Epithelial cell of proximal tubule (primary cell): ENCODE results near the gene SKIC3. TPM values are rescaled to one million over a fixed set of nuclear protein-coding genes. Genes with fewer than 3 reads are reported as not detected.

Experiments used
- DNase-seq: peaks from one replicate; pipeline ENCODE4 v3.0.0-alpha.2; 2011; ENCODE audit warnings: low read depth
- H3K4me3 ChIP-seq: 2 replicates; pipeline ENCODE4 v1.5.1; 2011; ENCODE audit warnings: low read depth, mild to moderate bottlenecking, low read length
- CTCF ChIP-seq: conservative IDR thresholded peaks from 2 replicates; pipeline ENCODE4 v1.5.1; 2012; ENCODE audit warnings: low read depth, mild to moderate bottlenecking, low read length
- total RNA-seq: library from RNA; depleted of rRNA; stranded (reverse); fragments of >200 nt; gene quantifications from 2 replicates; pipeline ENCODE4 v1.2.3, GENCODE V29; 2015

The SKIC3 gene
- total RNA-seq, 1 donor from 2014 or later, result 43.5 TPM

DNA sequence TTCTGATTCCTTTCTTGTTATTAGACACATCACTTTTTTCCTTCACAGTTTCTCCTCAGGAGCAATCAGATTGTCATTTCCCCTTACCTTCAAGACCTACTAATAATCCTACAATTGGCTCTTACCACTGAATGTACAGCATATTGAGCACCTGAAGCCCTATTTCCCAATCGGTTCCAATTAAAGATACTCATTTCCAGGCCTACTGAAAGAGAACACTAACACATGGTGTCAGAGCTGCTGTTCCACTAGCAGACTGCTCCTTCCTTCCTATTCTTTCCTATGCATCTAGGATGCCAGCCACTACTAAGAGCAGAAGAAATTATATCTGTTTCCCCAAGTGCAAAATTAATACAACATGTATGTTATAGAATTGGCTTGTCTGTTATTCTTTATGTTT lies 34.6 kb downstream of the SKIC3 start:
- no peak for TF ChIP-seq CTCF
- no peak for DNase-seq

GRCh38 chr5:95519681-95520080 lies 35.1 kb downstream of the SKIC3 start:
- H3K4me3 ChIP-seq, result no peak overlapping the region
- DNase-seq, result no peak
- no peak for TF ChIP-seq CTCF

More for the DNA sequence above, 34.6 kb downstream of the SKIC3 start:
- H3K4me3 ChIP-seq, result no peak overlapping the region

- no peak overlapping the region for H3K4me3 ChIP-seq
- no peak for DNase-seq
- no peak for TF ChIP-seq CTCF
These were observed 35.6 kb downstream of the SKIC3 start for GRCh38 chr5:95519151-95519550.

- TF ChIP-seq CTCF, result no peak
- no peak for DNase-seq
These were observed 36.4 kb downstream of the SKIC3 start for GRCh38 chr5:95518417-95518816.

GRCh38 chr5:95511606-95512005 lies 43.2 kb downstream of the SKIC3 start:
- H3K4me3 ChIP-seq, result no peak overlapping the region
- DNase-seq, result no peak
- TF ChIP-seq CTCF, result no peak

More at GRCh38 chr5:95518417-95518816, 36.4 kb downstream of the SKIC3 start:
- no peak overlapping the region for H3K4me3 ChIP-seq

DNA sequence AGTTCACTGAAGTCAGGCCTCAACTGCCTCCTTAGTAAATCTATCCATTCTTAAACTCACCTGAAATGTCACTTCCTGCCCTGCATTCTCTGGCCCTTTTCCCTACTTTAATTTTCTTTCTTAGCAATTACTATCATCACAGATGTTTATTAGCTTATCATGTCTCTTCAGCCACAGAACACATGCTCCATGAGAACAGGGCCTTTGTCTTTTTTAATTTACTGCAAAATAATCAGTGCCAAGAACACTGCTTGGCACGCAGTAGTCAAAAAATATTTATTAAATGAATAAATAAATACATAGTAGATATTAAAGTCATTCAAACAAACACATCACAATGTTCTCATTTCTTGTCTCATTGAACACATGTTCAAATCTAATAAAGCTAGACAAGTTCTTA lies 46.2 kb downstream of the SKIC3 start:
- TF ChIP-seq CTCF, result no peak
- DNase-seq, result no peak
- H3K4me3 ChIP-seq, result no peak overlapping the region

Other genes with a start within 250 kb of the SKIC3 start
- gene FAM81B, start 163.6 kb downstream of the SKIC3 start, total RNA-seq, result not detected in 2 replicates
- gene ARSK, start 124 bp upstream of the SKIC3 start, total RNA-seq, result 6.1 and 8.7 TPM in 2 replicates
- gene GPR150, start 65.1 kb upstream of the SKIC3 start, total RNA-seq, result 0.58 TPM in 1 of 2 replicates, not detected in the other
- gene RFESD, start 91.8 kb upstream of the SKIC3 start, total RNA-seq, result 0.52 and 2.7 TPM in 2 replicates
- 0.36 TPM in 1 of 2 replicates, not detected in the other for gene SPATA9, start 128.0 kb upstream of the SKIC3 start, total RNA-seq
- gene RHOBTB3, start 176.4 kb upstream of the SKIC3 start, total RNA-seq, result 39.9 and 86.4 TPM in 2 replicates